Stimulated activated CD4-positive, alpha-beta T cell treated with anti-CD3 and anti-CD28 coated beads, Interleukin-2, amount 100 ng/mL, for 48 hours (primary cell): ENCODE data around the gene SHISA9.

ENCODE experiments used
- DNase-seq, 2 donors: peaks; one replicate each; pipeline ENCODE4 v3.0.0-alpha.2; 2020

Gene SHISA9

GRCh38 chr16:12959072-12959471 is 57.7 kb downstream of the SHISA9 start:
- DNase-seq = no peak

GRCh38 chr16:12961626-12962025 is 60.2 kb downstream of the SHISA9 start:
- DNase-seq = no peak

- no peak for DNase-seq
Observed at GRCh38 chr16:12964461-12964860, 63.1 kb downstream of the SHISA9 start.

GRCh38 chr16:12965274-12965804 is 63.9 kb downstream of the SHISA9 start:
- DNase-seq = no peak

GRCh38 chr16:12971241-12971640 is 69.8 kb downstream of the SHISA9 start:
- DNase-seq = no peak

GRCh38 chr16:12972246-12972645 is 70.8 kb downstream of the SHISA9 start:
- no peak for DNase-seq

GRCh38 chr16:12975766-12976165 is 74.4 kb downstream of the SHISA9 start:
- DNase-seq = no peak

GRCh38 chr16:12976496-12976895 is 75.1 kb downstream of the SHISA9 start:
- no peak for DNase-seq

GRCh38 chr16:12976936-12977335 is 75.5 kb downstream of the SHISA9 start:
- no peak for DNase-seq

GRCh38 chr16:12985516-12985915 is 84.1 kb downstream of the SHISA9 start:
- no peak for DNase-seq

- no peak for DNase-seq
Observed at GRCh38 chr16:12988071-12988470, 86.7 kb downstream of the SHISA9 start.

GRCh38 chr16:12992066-12992465 is 90.7 kb downstream of the SHISA9 start:
- DNase-seq = no peak

- DNase-seq = no peak
Observed at GRCh38 chr16:12994402-12994801, 93.0 kb downstream of the SHISA9 start.

- DNase-seq = no peak
Observed at GRCh38 chr16:12995721-12996372, 94.4 kb downstream of the SHISA9 start.

- DNase-seq = no peak
Observed at GRCh38 chr16:12998361-12999085, 97.1 kb downstream of the SHISA9 start.

- DNase-seq = no peak
Observed at GRCh38 chr16:12999368-12999767, 98.0 kb downstream of the SHISA9 start.

- no peak for DNase-seq
Observed at GRCh38 chr16:13005721-13006247, 104.4 kb downstream of the SHISA9 start.

- DNase-seq = no peak
Observed at GRCh38 chr16:13012601-13013000, 111.2 kb downstream of the SHISA9 start.

GRCh38 chr16:13013043-13013442 is 111.6 kb downstream of the SHISA9 start:
- no peak for DNase-seq

- DNase-seq = no peak
Observed at GRCh38 chr16:13014476-13014875, 113.1 kb downstream of the SHISA9 start.

GRCh38 chr16:13018026-13018425 is 116.6 kb downstream of the SHISA9 start:
- no peak for DNase-seq

GRCh38 chr16:13021996-13022395 is 120.6 kb downstream of the SHISA9 start:
- no peak for DNase-seq

GRCh38 chr16:13029786-13030185 is 128.4 kb downstream of the SHISA9 start:
- no peak for DNase-seq

GRCh38 chr16:13030769-13031168 is 129.4 kb downstream of the SHISA9 start:
- DNase-seq = no peak
